Fibroblast of the conjunctiva (primary cell): ENCODE data around the gene ZNF563.

ENCODE experiments used
- DNase-seq: peaks from one replicate; pipeline ENCODE4 v3.0.0-alpha.2; 2010; ENCODE audit warnings: low read depth

ZNF563 gene

GRCh38 chr19:12294249-12295158 is 38.9 kb downstream of the ZNF563 start, which contains the start of gene ZNF44:
TSS of gene ZNF44 (minus strand) at chr19:12294883. CDS start at chr19:12294694, 189 bp downstream.
- peak; percentile 88 for DNase-seq

- DNase-seq, result peak; percentile 12
Measured at GRCh38 chr19:12293777-12294248, 39.6 kb downstream of the ZNF563 start.

GRCh38 chr19:12289790-12290065 is 43.7 kb downstream of the ZNF563 start:
- DNase-seq, result no peak

GRCh38 chr19:12287958-12288500 is 45.4 kb downstream of the ZNF563 start:
- no peak for DNase-seq

GRCh38 chr19:12284631-12285030 is 48.8 kb downstream of the ZNF563 start:
- DNase-seq, result no peak

- no peak for DNase-seq
Measured at GRCh38 chr19:12284226-12284625, 49.2 kb downstream of the ZNF563 start.

- DNase-seq, result no peak
Measured at GRCh38 chr19:12278713-12279112, 54.7 kb downstream of the ZNF563 start.

GRCh38 chr19:12272980-12273901 is 60.2 kb downstream of the ZNF563 start:
- DNase-seq, result no peak

- no peak for DNase-seq
Measured at GRCh38 chr19:12272386-12272785, 61.0 kb downstream of the ZNF563 start.

- DNase-seq, result no peak
Measured at GRCh38 chr19:12270854-12271253, 62.6 kb downstream of the ZNF563 start.
